OCI-LY3 (cell line): ENCODE measurements around the gene FBXW8.

Source experiments
- H2AFZ ChIP-seq: fragments of 200-600, 300-600 bp; shearing (Covaris generic); 2 replicates; pipeline ENCODE4 v1.6.0; 2014; ENCODE audit warnings: antibody characterized with exemption, low read depth, low read length
- H3K27ac ChIP-seq: fragments of 200-600, 300-600 bp; sonication (generic); 2 replicates; pipeline ENCODE4 v1.5.1; 2014; ENCODE audit warnings: mild to moderate bottlenecking, low read length, moderate library complexity, mixed read lengths
- H3K27me3 ChIP-seq: fragments of 200-600, 300-600 bp; sonication (generic); 2 replicates; pipeline ENCODE4 v1.6.1; 2014; ENCODE audit warnings: low read depth, low read length, mixed read lengths
- H3K36me3 ChIP-seq: fragments of 200-600, 300-600 bp; sonication (generic); replicated peaks from 2 replicates; pipeline ENCODE3; 2014; ENCODE audit warnings: low read depth, low read length, mixed read lengths
- H3K4me1 ChIP-seq: fragments of 300-600, 200-600 bp; sonication (generic); 2 replicates; pipeline ENCODE4 v1.6.1; 2014; ENCODE audit warnings: low read length, mixed read lengths
- H3K4me2 ChIP-seq: fragments of 200-600, 300-600 bp; sonication (generic); 2 replicates; pipeline ENCODE4 v1.6.1; 2014; ENCODE audit warnings: low read length, mixed read lengths
- H3K4me3 ChIP-seq: fragments of 300-600, 200-600 bp; sonication (generic); 2 replicates; pipeline ENCODE4 v1.5.1; 2014; ENCODE audit warnings: antibody characterized with exemption, mild to moderate bottlenecking, low read length, moderate library complexity
- H3K79me2 ChIP-seq: fragments of 300-600, 200-600 bp; shearing (Covaris generic); 2 replicates; pipeline ENCODE4 v1.6.1; 2014; ENCODE audit warnings: mild to moderate bottlenecking, low read length, mixed read lengths
- H3K9ac ChIP-seq: fragments of 300-600, 200-600 bp; shearing (Covaris generic); 2 replicates; pipeline ENCODE4 v1.6.0; 2014; ENCODE audit warnings: mild to moderate bottlenecking, low read length, moderate library complexity
- H3K9me3 ChIP-seq: fragments of 200-600, 300-600 bp; shearing (Covaris generic); 2 replicates; pipeline ENCODE4 v1.6.1; 2014; ENCODE audit warnings: low read length, mixed read lengths; ENCODE audit not compliant: insufficient read depth
- H4K20me1 ChIP-seq: fragments of 200-600, 300-600 bp; sonication (generic); 2 replicates; pipeline ENCODE4 v1.6.1; 2016; ENCODE audit warnings: low read length, mixed read lengths; ENCODE audit not compliant: insufficient read depth
- EZH2phosphoT487 ChIP-seq: fragments of 200-600 bp; shearing (Covaris generic); IDR thresholded peaks from 2 replicates; pipeline ENCODE4 v1.6.1; 2018; ENCODE audit warnings: antibody characterized with exemption, mixed run types, low read depth
- TF ChIP-seq, protein P1 (sequence below): fragments of 200-600, 300-600 bp; sonication (generic); IDR thresholded peaks from 2 replicates; pipeline ENCODE4 v1.5.1; 2014; ENCODE audit warnings: antibody characterized with exemption, low read length, low read depth

FBXW8 gene

DNA sequence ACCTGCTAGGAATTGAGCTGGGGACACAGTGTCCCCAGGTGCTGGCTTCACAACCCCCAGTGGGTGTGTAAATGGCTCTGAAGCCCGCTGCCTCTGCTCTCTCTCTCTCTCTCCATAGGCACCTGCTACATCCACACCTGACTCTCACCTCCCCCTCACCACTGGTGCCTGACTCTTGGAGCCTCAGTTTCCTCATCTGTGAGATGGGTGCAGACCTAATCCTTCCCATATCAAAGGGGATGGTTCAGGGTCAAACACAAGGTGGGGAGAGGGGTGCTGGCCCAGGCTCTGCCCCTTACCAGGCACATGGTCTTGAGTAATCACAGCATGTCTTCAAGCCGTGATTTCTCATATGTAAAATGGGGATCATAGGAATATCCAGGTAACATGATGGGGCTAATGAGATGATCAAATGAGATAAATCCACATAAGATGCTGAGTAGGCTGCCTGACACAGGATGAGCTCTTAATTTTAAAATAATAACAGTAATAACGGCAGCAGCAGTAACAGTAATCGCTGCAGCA lies 150.9 kb downstream of the FBXW8 start:
- peaks cover 41% of the 10 kb centered on the region for H4K20me1 ChIP-seq
- no peaks in the 10 kb centered on the region for H3K9me3 ChIP-seq
- H3K79me2 ChIP-seq, result peaks cover 40% of the 10 kb centered on the region
- TF ChIP-seq, protein P1, sequence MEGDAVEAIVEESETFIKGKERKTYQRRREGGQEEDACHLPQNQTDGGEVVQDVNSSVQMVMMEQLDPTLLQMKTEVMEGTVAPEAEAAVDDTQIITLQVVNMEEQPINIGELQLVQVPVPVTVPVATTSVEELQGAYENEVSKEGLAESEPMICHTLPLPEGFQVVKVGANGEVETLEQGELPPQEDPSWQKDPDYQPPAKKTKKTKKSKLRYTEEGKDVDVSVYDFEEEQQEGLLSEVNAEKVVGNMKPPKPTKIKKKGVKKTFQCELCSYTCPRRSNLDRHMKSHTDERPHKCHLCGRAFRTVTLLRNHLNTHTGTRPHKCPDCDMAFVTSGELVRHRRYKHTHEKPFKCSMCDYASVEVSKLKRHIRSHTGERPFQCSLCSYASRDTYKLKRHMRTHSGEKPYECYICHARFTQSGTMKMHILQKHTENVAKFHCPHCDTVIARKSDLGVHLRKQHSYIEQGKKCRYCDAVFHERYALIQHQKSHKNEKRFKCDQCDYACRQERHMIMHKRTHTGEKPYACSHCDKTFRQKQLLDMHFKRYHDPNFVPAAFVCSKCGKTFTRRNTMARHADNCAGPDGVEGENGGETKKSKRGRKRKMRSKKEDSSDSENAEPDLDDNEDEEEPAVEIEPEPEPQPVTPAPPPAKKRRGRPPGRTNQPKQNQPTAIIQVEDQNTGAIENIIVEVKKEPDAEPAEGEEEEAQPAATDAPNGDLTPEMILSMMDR, result no peak
- no peak for TF ChIP-seq EZH2phosphoT487
- no peaks in the 10 kb centered on the region for H3K4me1 ChIP-seq
- peaks cover 20% of the 10 kb centered on the region for H3K36me3 ChIP-seq
- no peak overlapping the region for H3K4me3 ChIP-seq
- no peaks in the 10 kb centered on the region for H3K27me3 ChIP-seq
- no peak overlapping the region for H2AFZ ChIP-seq
- no peak overlapping the region for H3K27ac ChIP-seq
- no peak overlapping the region for H3K9ac ChIP-seq
- no peak overlapping the region for H3K4me2 ChIP-seq

DNA sequence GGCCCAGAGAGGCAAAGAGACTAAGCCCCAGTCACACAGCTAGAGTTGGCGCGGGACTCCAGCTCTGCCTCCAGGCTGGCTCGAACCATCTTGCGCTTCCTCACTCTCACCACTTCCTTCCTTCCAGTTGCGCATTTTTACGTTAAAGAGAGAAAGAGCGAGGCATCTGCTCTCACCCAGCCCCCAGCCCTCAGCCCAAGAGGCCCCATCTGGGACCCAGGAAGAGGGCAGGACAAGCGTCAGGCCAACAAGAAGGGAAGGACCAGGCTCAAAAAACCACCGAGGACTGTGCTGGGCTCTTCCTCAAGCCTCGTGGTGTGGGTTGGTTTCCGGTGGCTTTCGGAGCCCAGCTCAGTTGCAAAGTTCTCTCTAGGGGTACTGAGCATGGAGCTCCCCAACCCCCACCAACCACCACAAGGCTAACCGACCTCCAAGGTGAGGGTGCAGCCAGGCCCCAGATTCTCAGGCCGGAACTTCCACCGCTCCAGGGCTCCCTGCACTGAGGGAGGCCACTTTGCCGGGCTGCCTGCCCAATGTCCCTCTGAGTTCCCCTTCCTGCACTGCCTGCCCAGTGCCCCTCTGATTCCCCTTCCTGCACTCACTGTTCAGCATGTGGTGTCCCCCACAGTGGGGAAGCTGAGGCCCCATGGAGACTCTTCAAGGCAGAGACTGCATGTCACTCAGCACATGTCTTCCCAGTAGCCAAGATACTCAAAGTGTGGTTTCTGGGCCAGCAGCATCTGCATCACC lies 152.6 kb downstream of the FBXW8 start:
- H3K4me2 ChIP-seq, result no peak overlapping the region
- TF ChIP-seq EZH2phosphoT487, result no peak
- TF ChIP-seq, protein P1, result no peak
- H3K9me3 ChIP-seq, result no peaks in the 10 kb centered on the region
- no peak overlapping the region for H3K9ac ChIP-seq
- no peaks in the 10 kb centered on the region for H3K4me1 ChIP-seq
- peaks cover 21% of the 10 kb centered on the region for H3K36me3 ChIP-seq
- no peaks in the 10 kb centered on the region for H3K27me3 ChIP-seq
- no peak overlapping the region for H3K4me3 ChIP-seq
- H4K20me1 ChIP-seq, result peaks cover 41% of the 10 kb centered on the region
- no peak overlapping the region for H3K27ac ChIP-seq
- H2AFZ ChIP-seq, result no peak overlapping the region
- H3K79me2 ChIP-seq, result peaks cover 40% of the 10 kb centered on the region

DNA sequence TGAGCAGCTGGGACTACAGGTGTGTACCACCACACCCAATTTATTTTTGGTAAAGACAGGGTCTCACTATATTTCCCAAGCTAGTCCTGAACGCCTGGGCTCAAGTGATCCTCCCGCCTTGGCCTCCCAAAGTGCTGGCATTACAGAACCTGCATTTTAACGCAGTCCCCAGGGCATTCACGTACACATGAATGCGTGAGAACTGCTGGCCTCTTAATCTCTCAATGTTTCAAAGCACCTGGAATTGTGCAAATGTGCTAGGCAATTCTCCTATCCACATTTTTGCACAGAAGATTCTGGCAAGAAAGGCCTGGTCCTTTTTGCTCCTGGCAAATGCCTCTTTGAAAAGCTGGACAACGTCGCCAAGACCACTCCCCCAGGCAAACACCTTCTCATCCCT lies 153.3 kb downstream of the FBXW8 start:
- Histone ChIP-seq H3K36me3 (peaks cover 25% of the 10 kb centered on the region), H3K4me3 (no peak overlapping the region), H3K79me2 (peaks cover 36% of the 10 kb centered on the region), H2AFZ (no peak overlapping the region), H3K9me3 (no peaks in the 10 kb centered on the region), H3K27ac (no peak overlapping the region), H3K27me3 (no peaks in the 10 kb centered on the region), H3K9ac (no peak overlapping the region), H3K4me2 (no peak overlapping the region), H3K4me1 (no peaks in the 10 kb centered on the region), H4K20me1 (peaks cover 41% of the 10 kb centered on the region)
- TF ChIP-seq, protein P1, result no peak
- TF ChIP-seq EZH2phosphoT487, result no peak

DNA sequence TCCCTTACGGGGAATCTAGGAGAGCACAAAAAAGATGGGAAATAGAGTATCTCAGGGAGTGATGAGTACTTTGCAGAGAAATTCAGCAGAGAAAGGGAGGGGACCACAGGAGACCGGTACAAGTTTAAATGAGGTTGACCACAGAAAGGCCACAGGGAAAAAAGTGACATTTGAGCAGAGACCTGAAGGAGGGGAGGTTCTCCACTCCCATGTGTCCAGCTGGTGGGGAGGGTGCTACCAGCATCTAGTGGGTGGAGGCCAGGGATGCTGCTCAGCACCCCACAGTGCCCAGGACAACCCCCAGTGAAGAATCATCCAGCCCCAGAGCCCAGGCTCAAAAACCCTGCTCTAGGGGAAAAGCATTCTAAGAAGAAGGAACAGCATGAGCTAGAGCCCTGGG lies 153.8 kb downstream of the FBXW8 start:
- H4K20me1 ChIP-seq, result peaks cover 41% of the 10 kb centered on the region
- peaks cover 34% of the 10 kb centered on the region for H3K79me2 ChIP-seq
- no peak overlapping the region for H3K27ac ChIP-seq
- no peak overlapping the region for H3K4me3 ChIP-seq
- peaks cover 27% of the 10 kb centered on the region for H3K36me3 ChIP-seq
- H2AFZ ChIP-seq, result no peak overlapping the region
- H3K4me2 ChIP-seq, result no peak overlapping the region
- H3K27me3 ChIP-seq, result no peaks in the 10 kb centered on the region
- H3K9me3 ChIP-seq, result no peaks in the 10 kb centered on the region
- H3K9ac ChIP-seq, result no peak overlapping the region
- no peaks in the 10 kb centered on the region for H3K4me1 ChIP-seq
- TF ChIP-seq, protein P1, result no peak
- TF ChIP-seq EZH2phosphoT487, result no peak
